ENCODE measurements around the gene FAM221A. TPM values are rescaled to one million over a fixed set of nuclear protein-coding genes. Genes with fewer than 3 reads are reported as not detected.

FAM221A gene, protein sequence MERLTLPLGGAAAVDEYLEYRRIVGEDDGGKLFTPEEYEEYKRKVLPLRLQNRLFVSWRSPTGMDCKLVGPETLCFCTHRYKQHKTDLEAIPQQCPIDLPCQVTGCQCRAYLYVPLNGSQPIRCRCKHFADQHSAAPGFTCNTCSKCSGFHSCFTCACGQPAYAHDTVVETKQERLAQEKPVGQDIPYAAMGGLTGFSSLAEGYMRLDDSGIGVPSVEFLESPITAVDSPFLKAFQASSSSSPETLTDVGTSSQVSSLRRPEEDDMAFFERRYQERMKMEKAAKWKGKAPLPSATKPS
- total RNA-seq (2021), result 13.4 and 15.0 TPM in 2 replicates
- long read RNA-seq, transcript FAM221A-204 (5 exons, 1,136 nt), result minor isoform, 7 of 61 reads
- long read RNA-seq, transcript FAM221A-203 (6 exons, 761 nt), result minor isoform, 11 of 61 reads
- long read RNA-seq, transcript FAM221A-202 (6 exons, 888 nt), result minor isoform, 11 of 61 reads
- long read RNA-seq, transcript FAM221A-201 (7 exons, 1,472 nt), result major isoform, 16 of 61 reads
- long read RNA-seq, partial matches to known transcripts, result 2 of 61 reads
- long read RNA-seq, other reads (novel, unspliced or antisense), result 14 of 61 reads

DNA sequence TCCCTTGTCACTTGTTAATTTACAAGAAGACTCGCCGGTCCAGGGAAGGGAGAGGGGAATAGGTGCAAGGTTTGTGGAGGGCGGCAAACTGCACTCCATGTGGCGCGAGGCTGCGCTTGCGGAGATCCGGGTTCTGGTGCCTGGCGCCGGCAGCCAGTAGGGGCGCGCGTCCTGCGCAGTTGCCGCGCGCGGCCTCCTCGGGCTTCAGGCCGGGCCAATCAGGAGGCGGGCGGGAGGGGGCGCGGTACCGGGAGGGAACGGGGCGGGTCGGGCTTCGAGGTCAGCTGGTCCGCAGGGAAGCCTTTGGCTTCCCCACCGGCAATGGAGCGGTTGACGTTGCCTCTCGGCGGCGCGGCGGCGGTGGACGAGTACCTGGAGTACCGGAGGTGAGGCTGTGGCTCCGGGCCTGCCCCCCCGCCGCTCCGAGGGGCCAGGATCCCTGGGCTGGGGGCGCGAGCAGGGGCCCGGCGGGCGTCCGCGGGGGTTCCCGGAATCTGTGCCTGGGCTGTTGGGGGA, at the start of gene FAM221A:
TSS of gene FAM221A (plus strand) at position 302 of the 516 bp plus-strand sequence. CDS start at position 322, 20 bp downstream.
- no peak within 1 kb of the TSS for H4K5ac ChIP-seq (ENCODE audit: insufficient read length, low read depth, low read length)
- peak within 1 kb of the TSS; percentile 93; the same call in 1 of the 2 replicates for H3K14ac ChIP-seq (ENCODE audit: insufficient read depth, low read length)
- H2BK20ac ChIP-seq (ENCODE audit: low read depth, low read length, poor library complexity, severe bottlenecking), result peak within 1 kb of the TSS; percentile 16
- no peaks in the 10 kb centered on the region for H3K79me1 ChIP-seq (ENCODE audit: insufficient read depth, low read depth, low read length, poor library complexity, severe bottlenecking)
- TF ChIP-seq, protein P1, sequence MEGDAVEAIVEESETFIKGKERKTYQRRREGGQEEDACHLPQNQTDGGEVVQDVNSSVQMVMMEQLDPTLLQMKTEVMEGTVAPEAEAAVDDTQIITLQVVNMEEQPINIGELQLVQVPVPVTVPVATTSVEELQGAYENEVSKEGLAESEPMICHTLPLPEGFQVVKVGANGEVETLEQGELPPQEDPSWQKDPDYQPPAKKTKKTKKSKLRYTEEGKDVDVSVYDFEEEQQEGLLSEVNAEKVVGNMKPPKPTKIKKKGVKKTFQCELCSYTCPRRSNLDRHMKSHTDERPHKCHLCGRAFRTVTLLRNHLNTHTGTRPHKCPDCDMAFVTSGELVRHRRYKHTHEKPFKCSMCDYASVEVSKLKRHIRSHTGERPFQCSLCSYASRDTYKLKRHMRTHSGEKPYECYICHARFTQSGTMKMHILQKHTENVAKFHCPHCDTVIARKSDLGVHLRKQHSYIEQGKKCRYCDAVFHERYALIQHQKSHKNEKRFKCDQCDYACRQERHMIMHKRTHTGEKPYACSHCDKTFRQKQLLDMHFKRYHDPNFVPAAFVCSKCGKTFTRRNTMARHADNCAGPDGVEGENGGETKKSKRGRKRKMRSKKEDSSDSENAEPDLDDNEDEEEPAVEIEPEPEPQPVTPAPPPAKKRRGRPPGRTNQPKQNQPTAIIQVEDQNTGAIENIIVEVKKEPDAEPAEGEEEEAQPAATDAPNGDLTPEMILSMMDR (conservative IDR thresholded peaks at IDR 0.05), result peak; percentile 72
- peak within 1 kb of the TSS; percentile 82 to 89 for H3K4me3 Mint-ChIP-seq
- no peak within 1 kb of the TSS for H2BK15ac ChIP-seq (ENCODE audit: low read depth, low read length)
- no peak within 1 kb of the TSS for H3T11ph ChIP-seq (ENCODE audit: low read length)
- no peaks in the 10 kb centered on the region for H3K27me3 ChIP-seq (ENCODE audit: insufficient read depth, low read length)
- peak within 1 kb of the TSS; percentile 74 to 98 (median 93); a peak in 6 of 7 replicates for H3K27ac Mint-ChIP-seq
- no CpG with 5 or more reads among the region's 53 CpGs for WGBS (ENCODE audit: extremely low coverage, insufficient read length, low lambda C conversion rate)
- H3K4me2 ChIP-seq (ENCODE audit: insufficient read depth, insufficient read length, low read length), result peak within 1 kb of the TSS; percentile 74
- H3K27ac ChIP-seq (ENCODE audit: insufficient read length, low read depth, low read length), result peak within 1 kb of the TSS; percentile 55
- H4K91ac ChIP-seq (ENCODE audit: insufficient read length, low read depth, low read length), result no peak within 1 kb of the TSS
- H3K4me1 Mint-ChIP-seq, result peaks cover 2 to 8% of the 10 kb centered on the region in 2 experiments; a peak in 3 of 4 replicates
- no peak within 1 kb of the TSS for H3K23ac ChIP-seq (ENCODE audit: insufficient read length, low read depth, low read length)
- no peaks in the 10 kb centered on the region for H4K20me1 ChIP-seq (ENCODE audit: control insufficient read depth, insufficient read depth, insufficient read length)
- no peaks in the 10 kb centered on the region for H3K9me3 ChIP-seq (ENCODE audit: control insufficient read depth, low read depth, low read length)
- H3K18ac ChIP-seq (ENCODE audit: insufficient read length, low read depth, low read length), result peak within 1 kb of the TSS; percentile 81
- no peaks in the 10 kb centered on the region for H3K4me1 ChIP-seq (ENCODE audit: insufficient read depth, low read length)
- H3K23me2 ChIP-seq (ENCODE audit: insufficient read length, low read depth, low read length, poor library complexity, severe bottlenecking), result peaks cover 6% of the 10 kb centered on the region
- no peak within 1 kb of the TSS for H4K8ac ChIP-seq (replicated peaks; ENCODE audit: insufficient read length, low read depth, low read length)
- H2AK5ac ChIP-seq (ENCODE audit: insufficient read length, low read length), result no peak within 1 kb of the TSS
- H3K4ac ChIP-seq (ENCODE audit: low read depth, low read length), result no peak within 1 kb of the TSS; the same call in 1 of the 2 replicates
- no peak within 1 kb of the TSS for H2BK12ac ChIP-seq (ENCODE audit: insufficient read length, low read depth, low read length)
- no peak within 1 kb of the TSS for H2AFZ ChIP-seq (ENCODE audit: low read length)
- peak within 1 kb of the TSS; percentile 74 for H3K9ac ChIP-seq (ENCODE audit: extremely low read depth, insufficient read length, low read length)
- no peak within 1 kb of the TSS for H2BK5ac ChIP-seq (ENCODE audit: insufficient read length, low read length)
- H3K79me2 ChIP-seq (ENCODE audit: insufficient read depth, low read length), result peaks cover 5% of the 10 kb centered on the region; the same call in 1 of the 2 replicates
- H3K36me3 Mint-ChIP-seq (ENCODE audit: insufficient read depth in 1 of 3, low read depth in 3 of 3), result peaks cover 7 to 14% (median 7%) of the 10 kb centered on the region in 3 experiments; a peak in 6 of 7 replicates
- no peak within 1 kb of the TSS for H2BK120ac ChIP-seq (ENCODE audit: low read depth, low read length, poor library complexity, severe bottlenecking)
- H3K56ac ChIP-seq (ENCODE audit: insufficient read length, low read depth, low read length), result no peak within 1 kb of the TSS
- DNase-seq, result peak; percentile 94
- peaks cover 17% of the 10 kb centered on the region for H3K27me3 Mint-ChIP-seq (ENCODE audit: low read depth)
- H3K9me3 Mint-ChIP-seq, result peaks cover 0 to 7% of the 10 kb centered on the region in 2 experiments; a peak in 3 of 5 replicates

Data from H9 (cell line).